H9 (cell line): ENCODE results near the gene ATG2A. TPM values are rescaled to one million over a fixed set of nuclear protein-coding genes. Genes with fewer than 3 reads are reported as not detected.

Source experiments
- DNase-seq: peaks from one replicate; pipeline ENCODE4 v3.0.0-alpha.2; 2017
- H2AFZ ChIP-seq: one replicate; pipeline ENCODE4 v1.6.1; 2013; ENCODE audit warnings: mild to moderate bottlenecking, low read length, control low read depth, moderate library complexity
- H2AK5ac ChIP-seq: 2 replicates; pipeline ENCODE4 v1.6.1; 2013; ENCODE audit warnings: low read length, control low read depth, mixed read lengths; ENCODE audit not compliant: insufficient read length
- H2BK120ac ChIP-seq: one replicate; pipeline ENCODE4 v1.6.1; 2013; ENCODE audit warnings: low read depth, mild to moderate bottlenecking, low read length, control low read depth, inconsistent platforms; ENCODE audit not compliant: poor library complexity, severe bottlenecking
- H2BK12ac ChIP-seq: 2 replicates; pipeline ENCODE4 v1.6.1; 2013; ENCODE audit warnings: low read length, control low read depth, mixed read lengths, low read depth; ENCODE audit not compliant: insufficient read length
- H2BK15ac ChIP-seq: 2 replicates; pipeline ENCODE4 v1.6.1; 2013; ENCODE audit warnings: low read depth, low read length, control low read depth
- H2BK20ac ChIP-seq: one replicate; pipeline ENCODE4 v1.6.1; 2013; ENCODE audit warnings: low read depth, mild to moderate bottlenecking, low read length, control low read depth, inconsistent platforms; ENCODE audit not compliant: poor library complexity, severe bottlenecking
- H2BK5ac ChIP-seq: 2 replicates; pipeline ENCODE4 v1.6.1; 2013; ENCODE audit warnings: low read length, control low read depth, mixed read lengths; ENCODE audit not compliant: insufficient read length
- H3K14ac ChIP-seq: 2 replicates; pipeline ENCODE4 v1.6.1; 2013; ENCODE audit warnings: low read length, control low read depth; ENCODE audit not compliant: insufficient read depth
- H3K18ac ChIP-seq: 2 replicates; pipeline ENCODE4 v1.6.1; 2013; ENCODE audit warnings: low read depth, mild to moderate bottlenecking, mixed read lengths, low read length, control low read depth; ENCODE audit not compliant: insufficient read length
- H3K23ac ChIP-seq: 2 replicates; pipeline ENCODE4 v1.6.1; 2013; ENCODE audit warnings: low read length, control low read depth, mixed read lengths, low read depth; ENCODE audit not compliant: insufficient read length
- H3K23me2 ChIP-seq: 2 replicates; pipeline ENCODE4 v1.6.1; 2013; ENCODE audit warnings: low read depth, mild to moderate bottlenecking, mixed read lengths, low read length, control low read depth; ENCODE audit not compliant: insufficient read length, poor library complexity, severe bottlenecking
- H3K27ac ChIP-seq: 2 replicates; pipeline ENCODE4 v1.5.1; 2013; ENCODE audit warnings: low read length, control low read depth, mixed read lengths, low read depth; ENCODE audit not compliant: insufficient read length
- H3K27me3 ChIP-seq: 2 replicates; pipeline ENCODE4 v1.6.1; 2013; ENCODE audit warnings: low read length, control low read depth, inconsistent platforms; ENCODE audit not compliant: insufficient read depth
- H3K4ac ChIP-seq: 2 replicates; pipeline ENCODE4 v1.6.1; 2013; ENCODE audit warnings: low read depth, mild to moderate bottlenecking, control low read depth, inconsistent platforms, low read length, moderate library complexity
- H3K4me1 ChIP-seq: 2 replicates; pipeline ENCODE4 v1.6.1; 2013; ENCODE audit warnings: low read length, control low read depth, inconsistent platforms; ENCODE audit not compliant: insufficient read depth
- H3K4me2 ChIP-seq: 2 replicates; pipeline ENCODE4 v1.6.1; 2013; ENCODE audit warnings: low read length, control low read depth, mixed read lengths; ENCODE audit not compliant: insufficient read length, insufficient read depth
- H3K56ac ChIP-seq: 2 replicates; pipeline ENCODE4 v1.6.1; 2013; ENCODE audit warnings: low read depth, mild to moderate bottlenecking, mixed read lengths, low read length, control low read depth; ENCODE audit not compliant: insufficient read length
- H3K79me1 ChIP-seq: 2 replicates; pipeline ENCODE4 v1.6.1; 2013; ENCODE audit warnings: low read depth, mild to moderate bottlenecking, moderate library complexity, low read length, control low read depth, inconsistent platforms; ENCODE audit not compliant: insufficient read depth, poor library complexity, severe bottlenecking
- H3K79me2 ChIP-seq: 2 replicates; pipeline ENCODE4 v1.6.1; 2013; ENCODE audit warnings: low read length, control low read depth, inconsistent platforms; ENCODE audit not compliant: insufficient read depth
- H3K9ac ChIP-seq: 2 replicates; pipeline ENCODE4 v1.6.1; 2013; ENCODE audit warnings: low read length, control low read depth, mixed read lengths; ENCODE audit not compliant: insufficient read length; ENCODE audit errors: extremely low read depth
- H3K9me3 ChIP-seq: one replicate; pipeline ENCODE4 v1.6.1; 2013; ENCODE audit warnings: low read depth, low read length, inconsistent platforms; ENCODE audit not compliant: control insufficient read depth
- H3T11ph ChIP-seq: one replicate; pipeline ENCODE4 v1.6.1; 2013; ENCODE audit warnings: mild to moderate bottlenecking, low read length, control low read depth, inconsistent platforms
- H4K20me1 ChIP-seq: one replicate; pipeline ENCODE4 v1.6.1; 2013; ENCODE audit not compliant: control insufficient read depth, insufficient read length, insufficient read depth
- H4K5ac ChIP-seq: 2 replicates; pipeline ENCODE4 v1.6.1; 2013; ENCODE audit warnings: low read depth, mild to moderate bottlenecking, mixed read lengths, low read length, control low read depth; ENCODE audit not compliant: insufficient read length
- H4K8ac ChIP-seq: replicated peaks from 2 replicates; pipeline ENCODE4 v1.6.1; 2013; ENCODE audit warnings: low read length, control low read depth, mixed read lengths, low read depth; ENCODE audit not compliant: insufficient read length
- H4K91ac ChIP-seq: 2 replicates; pipeline ENCODE4 v1.6.1; 2013; ENCODE audit warnings: low read depth, mild to moderate bottlenecking, moderate library complexity, mixed read lengths, low read length, control low read depth; ENCODE audit not compliant: insufficient read length
- H3K27ac Mint-ChIP-seq, 3 experiments: 2 replicates in 2 of 3; 3 replicates in 1 of 3; pipeline ENCODE4 v1.8.0; 2020 to 2021; ENCODE audit warnings: mixed read lengths in 3 of 3, mild to moderate bottlenecking in 1 of 3, moderate library complexity in 1 of 3
- H3K27me3 Mint-ChIP-seq: 2 replicates; pipeline ENCODE4 v1.8.0; 2021; ENCODE audit warnings: low read depth, mild to moderate bottlenecking, moderate library complexity, mixed read lengths
- H3K36me3 Mint-ChIP-seq, 3 experiments: 2 replicates in 2 of 3; 3 replicates in 1 of 3; pipeline ENCODE4 v1.8.0; 2020 to 2021; ENCODE audit warnings: low read depth in 3 of 3, mixed read lengths in 3 of 3; ENCODE audit not compliant: insufficient read depth in 1 of 3
- H3K4me1 Mint-ChIP-seq, 2 experiments: 2 replicates each; pipeline ENCODE4 v1.8.0; 2020; ENCODE audit warnings: mixed read lengths in 2 of 2
- H3K4me3 Mint-ChIP-seq, 2 experiments: 2 replicates in 1 of 2; 3 replicates in 1 of 2; pipeline ENCODE4 v1.8.0; 2020 to 2021; ENCODE audit warnings: mild to moderate bottlenecking in 2 of 2, mixed read lengths in 2 of 2, moderate library complexity in 1 of 2
- H3K9me3 Mint-ChIP-seq, 2 experiments: 2 replicates in 1 of 2; 3 replicates in 1 of 2; pipeline ENCODE4 v1.8.0; 2020; ENCODE audit warnings: mild to moderate bottlenecking in 2 of 2, mixed read lengths in 2 of 2, moderate library complexity in 1 of 2
- CTCF ChIP-seq: fragments of 200-600 bp; sonication (generic); conservative IDR thresholded peaks from 3 replicates; pipeline ENCODE4 v1.8.0; 2021; ENCODE audit warnings: antibody characterized with exemption, mild to moderate bottlenecking
- WGBS: extraction: QIAGEN DNeasy Blood & Tissue Kit; methylation state at CpG from one replicate; pipeline ENCODE4 v1.1.7; 2013; ENCODE audit warnings: missing lambda C conversion rate, low lambda C conversion rate, mixed read lengths; ENCODE audit not compliant: insufficient read length; ENCODE audit errors: extremely low coverage; 5-methylcytosine and 5-hydroxymethylcytosine counted together
- total RNA-seq: library from RNA; stranded (reverse); gene quantifications from 2 replicates; pipeline ENCODE4 v1.2.1, GENCODE V29; 2021

The ATG2A gene
- total RNA-seq, 1 experiment from 2014 or later, result 21.3 TPM

GRCh38 chr11:64892411-64892831 is 24.6 kb downstream of the ATG2A start:
- no peaks in the 10 kb centered on the region for H3K79me1 ChIP-seq
- H3K9ac ChIP-seq, result no peak overlapping the region
- peaks cover 4% of the 10 kb centered on the region for H4K20me1 ChIP-seq
- no peak overlapping the region for H4K8ac ChIP-seq
- H3K27ac ChIP-seq, result no peak overlapping the region
- no peak overlapping the region for H4K5ac ChIP-seq
- no peak overlapping the region for H2AK5ac ChIP-seq
- no peak for TF ChIP-seq CTCF
- no peak overlapping the region for H3K4ac ChIP-seq
- H4K91ac ChIP-seq, result no peak overlapping the region
- WGBS, result no CpG with 5 or more reads among the region's 11 CpGs
- no peaks in the 10 kb centered on the region for H3K79me2 ChIP-seq
- no peak overlapping the region for H2BK15ac ChIP-seq
- no peaks in the 10 kb centered on the region for H3K9me3 ChIP-seq
- H3K4me1 ChIP-seq, result no peaks in the 10 kb centered on the region
- H3K56ac ChIP-seq, result no peak overlapping the region
- no peak overlapping the region for H2BK120ac ChIP-seq
- no peak overlapping the region for H3K18ac ChIP-seq
- no peak overlapping the region for H2BK5ac ChIP-seq
- H3K23ac ChIP-seq, result no peak overlapping the region
- Mint-ChIP-seq H3K27me3 (no peaks in the 10 kb centered on the region), H3K4me1 (peaks cover 9 to 23% of the 10 kb centered on the region in 2 experiments), H3K27ac (peak overlapping the region in 1 of 3 experiments; percentile 85; a peak in 2 of 7 replicates), H3K4me3 (0 out of 5 replicates have a peak overlapping the region, but pooled peaks of 1 of the 2 experiments have one; percentile 15), H3K36me3 (peaks cover 0 to 6% (median 0%) of the 10 kb centered on the region in 3 experiments; a peak in 3 of 7 replicates), H3K9me3 (no peaks in the 10 kb centered on the region; a peak in 1 of 5 replicates)
- H2BK20ac ChIP-seq, result no peak overlapping the region
- H3K14ac ChIP-seq, result no peak overlapping the region; the same call in 1 of the 2 replicates
- H2AFZ ChIP-seq, result no peak overlapping the region
- no peak overlapping the region for H3K4me2 ChIP-seq
- H3T11ph ChIP-seq, result no peak overlapping the region
- no peak for DNase-seq
- peaks cover 4% of the 10 kb centered on the region for H3K23me2 ChIP-seq
- H2BK12ac ChIP-seq, result no peak overlapping the region
- H3K27me3 ChIP-seq, result no peaks in the 10 kb centered on the region
